ENCODE data around the gene CHIT1. TPM values are rescaled to one million over a fixed set of nuclear protein-coding genes. Genes with fewer than 3 reads are reported as not detected.

The CHIT1 gene
- total RNA-seq, 1 donor from 2014 or later, result not detected

DNA sequence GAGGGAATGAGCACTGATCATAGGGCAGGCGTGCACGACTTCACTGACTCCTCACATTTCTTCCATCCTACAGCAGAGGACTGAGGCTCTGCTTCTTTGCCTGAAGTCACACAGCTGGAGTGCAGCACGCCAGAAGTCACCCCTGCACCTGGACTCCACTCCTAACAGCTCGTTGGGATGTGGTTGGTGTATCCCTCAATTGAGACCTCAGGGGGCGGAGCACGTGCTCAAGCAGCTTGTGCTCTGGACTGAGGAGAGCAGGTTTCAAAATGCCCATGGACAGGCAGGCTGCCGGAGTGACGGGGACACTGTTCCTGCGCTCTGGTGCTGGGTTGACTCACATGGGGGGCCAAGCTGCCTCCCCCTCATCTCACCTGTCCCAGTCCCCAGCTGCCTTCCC is 13.9 kb downstream of the CHIT1 start:
- DNase-seq (ENCODE audit: low read depth), result no peak
- TF ChIP-seq, protein P1, sequence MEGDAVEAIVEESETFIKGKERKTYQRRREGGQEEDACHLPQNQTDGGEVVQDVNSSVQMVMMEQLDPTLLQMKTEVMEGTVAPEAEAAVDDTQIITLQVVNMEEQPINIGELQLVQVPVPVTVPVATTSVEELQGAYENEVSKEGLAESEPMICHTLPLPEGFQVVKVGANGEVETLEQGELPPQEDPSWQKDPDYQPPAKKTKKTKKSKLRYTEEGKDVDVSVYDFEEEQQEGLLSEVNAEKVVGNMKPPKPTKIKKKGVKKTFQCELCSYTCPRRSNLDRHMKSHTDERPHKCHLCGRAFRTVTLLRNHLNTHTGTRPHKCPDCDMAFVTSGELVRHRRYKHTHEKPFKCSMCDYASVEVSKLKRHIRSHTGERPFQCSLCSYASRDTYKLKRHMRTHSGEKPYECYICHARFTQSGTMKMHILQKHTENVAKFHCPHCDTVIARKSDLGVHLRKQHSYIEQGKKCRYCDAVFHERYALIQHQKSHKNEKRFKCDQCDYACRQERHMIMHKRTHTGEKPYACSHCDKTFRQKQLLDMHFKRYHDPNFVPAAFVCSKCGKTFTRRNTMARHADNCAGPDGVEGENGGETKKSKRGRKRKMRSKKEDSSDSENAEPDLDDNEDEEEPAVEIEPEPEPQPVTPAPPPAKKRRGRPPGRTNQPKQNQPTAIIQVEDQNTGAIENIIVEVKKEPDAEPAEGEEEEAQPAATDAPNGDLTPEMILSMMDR (conservative IDR thresholded peaks at IDR 0.05; ENCODE audit: low read depth, low read length), result no peak
- no peak overlapping the region for H3K4me3 ChIP-seq (ENCODE audit: low read depth, low read length)

DNA sequence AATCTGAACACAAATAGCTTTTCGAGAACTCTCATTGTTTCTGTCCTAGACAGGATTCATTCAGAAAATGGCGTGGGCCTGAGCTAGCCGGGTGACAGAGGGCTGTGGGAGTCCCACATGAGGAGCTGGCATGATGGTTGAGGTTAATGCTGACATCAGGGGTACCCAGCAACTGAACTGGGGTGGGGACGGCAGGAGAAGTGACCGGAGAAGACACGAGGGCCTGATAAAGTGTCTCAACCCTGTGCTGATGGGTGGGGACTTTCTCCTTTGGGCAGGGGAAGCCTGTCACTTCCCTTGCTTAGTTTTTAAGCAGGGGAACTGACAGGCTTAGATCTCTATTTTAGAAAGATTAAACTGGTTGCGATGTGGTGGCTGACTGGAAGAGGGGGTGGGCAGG is 14.6 kb downstream of the CHIT1 start:
- TF ChIP-seq, protein P1 (conservative IDR thresholded peaks at IDR 0.05; ENCODE audit: low read depth, low read length), result no peak
- no peak for DNase-seq (ENCODE audit: low read depth)
- H3K4me3 ChIP-seq (ENCODE audit: low read depth, low read length), result no peak overlapping the region

DNA sequence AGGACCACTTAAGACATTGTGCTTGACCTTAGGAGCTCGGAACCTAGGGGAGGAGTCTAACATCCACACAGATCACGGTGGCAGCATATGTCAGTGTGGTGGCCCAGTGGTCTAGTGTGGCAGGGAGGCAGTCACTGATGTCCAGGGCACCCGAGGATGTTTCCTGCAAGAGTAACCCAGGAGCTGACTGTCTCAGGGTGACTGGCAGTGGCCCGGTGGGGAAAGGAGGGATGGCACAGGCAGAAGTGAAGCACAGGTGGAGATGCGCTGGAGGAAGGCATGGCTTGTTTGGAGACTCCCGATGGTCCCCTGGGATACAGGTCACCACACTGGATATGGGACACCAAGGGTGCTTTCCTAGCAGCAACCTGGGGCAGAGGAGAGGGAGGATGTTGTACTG is 16.3 kb downstream of the CHIT1 start:
- TF ChIP-seq, protein P1 (conservative IDR thresholded peaks at IDR 0.05; ENCODE audit: low read depth, low read length), result no peak

DNA sequence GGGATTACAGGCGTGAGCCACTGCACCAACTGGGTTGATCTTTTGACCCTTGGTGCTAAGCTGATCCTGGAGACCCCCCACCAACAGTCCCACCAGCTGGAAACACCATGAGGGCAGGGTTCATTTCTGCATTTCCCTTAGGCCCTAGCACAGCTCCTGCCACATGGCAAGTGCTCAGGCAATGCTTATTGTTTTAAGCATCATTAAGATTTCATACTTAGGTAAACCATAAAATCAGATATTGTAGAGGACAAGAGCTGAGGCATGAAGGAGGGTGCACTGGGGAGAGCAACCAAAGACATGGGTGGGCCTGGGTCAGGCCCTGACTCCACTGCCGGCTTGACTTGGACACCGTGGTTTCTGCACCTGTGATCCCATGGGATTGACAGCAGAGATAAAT is 17.7 kb downstream of the CHIT1 start:
- H3K4me3 ChIP-seq (ENCODE audit: low read depth, low read length), result no peak overlapping the region
- TF ChIP-seq, protein P1 (conservative IDR thresholded peaks at IDR 0.05; ENCODE audit: low read depth, low read length), result no peak
- DNase-seq (ENCODE audit: low read depth), result no peak

More for the DNA sequence above, 16.3 kb downstream of the CHIT1 start:
- H3K4me3 ChIP-seq (ENCODE audit: low read depth, low read length), result no peak overlapping the region
- no peak for DNase-seq (ENCODE audit: low read depth)

DNA sequence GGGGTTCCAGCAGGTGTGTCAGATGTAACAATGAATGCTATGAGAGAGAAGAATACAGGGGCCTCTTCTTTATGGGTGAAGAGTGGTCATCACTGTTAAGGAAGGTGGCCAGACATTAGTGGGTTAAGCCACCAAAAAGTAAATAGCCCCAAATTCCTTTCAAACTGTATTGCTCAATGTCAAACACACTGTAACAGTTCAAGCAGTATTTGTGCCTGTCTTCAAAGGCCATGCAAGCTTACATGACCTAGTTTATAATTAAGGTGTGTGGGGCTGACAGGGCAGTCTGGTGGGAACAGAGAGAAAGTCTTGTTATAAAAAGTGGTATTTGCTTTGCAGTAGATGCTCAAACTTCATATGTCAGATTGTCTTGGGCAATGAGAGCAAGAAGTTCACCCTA is 18.5 kb downstream of the CHIT1 start:
- H3K4me3 ChIP-seq (ENCODE audit: low read depth, low read length), result no peak overlapping the region
- TF ChIP-seq, protein P1 (conservative IDR thresholded peaks at IDR 0.05; ENCODE audit: low read depth, low read length), result no peak
- no peak for DNase-seq (ENCODE audit: low read depth)

DNA sequence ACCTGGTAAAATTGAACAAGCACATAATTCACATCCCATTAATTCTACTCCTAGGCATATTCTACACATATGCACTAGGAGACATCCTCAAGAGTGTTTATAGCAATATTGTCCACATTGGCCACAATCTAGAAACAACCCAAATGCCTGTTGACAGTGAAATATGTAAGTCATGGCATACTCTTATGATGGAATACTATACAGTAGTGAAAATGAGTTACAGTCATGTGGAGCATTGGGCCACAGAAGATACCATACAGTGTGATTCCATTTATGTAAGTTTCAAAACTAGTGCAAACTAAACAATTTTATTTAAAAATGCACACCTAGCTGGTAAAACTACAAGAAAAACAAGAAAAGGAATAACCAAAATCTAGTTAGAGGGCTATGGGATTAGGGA is 19.1 kb downstream of the CHIT1 start:
- H3K4me3 ChIP-seq (ENCODE audit: low read depth, low read length), result no peak overlapping the region
- TF ChIP-seq, protein P1 (conservative IDR thresholded peaks at IDR 0.05; ENCODE audit: low read depth, low read length), result no peak
- no peak for DNase-seq (ENCODE audit: low read depth)

DNA sequence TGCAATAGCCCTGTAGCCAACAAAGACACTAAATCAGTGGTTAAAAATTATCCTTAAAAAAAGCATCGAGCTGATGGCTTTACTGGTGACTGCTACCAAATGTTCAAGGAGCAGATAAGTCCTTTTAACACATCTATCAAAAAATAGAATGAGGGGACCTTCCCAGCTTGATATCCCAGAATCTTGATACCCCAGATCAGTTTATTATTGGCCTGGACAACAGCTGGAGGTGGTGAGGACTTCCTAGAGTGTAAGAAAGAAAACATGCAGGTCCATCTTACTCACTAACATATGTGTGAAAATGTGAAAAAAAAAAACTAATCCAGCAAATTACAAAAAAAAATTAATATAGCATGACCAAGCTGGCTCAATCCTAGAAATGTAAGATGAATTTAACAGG is 21.3 kb downstream of the CHIT1 start:
- H3K4me3 ChIP-seq (ENCODE audit: low read depth, low read length), result no peak overlapping the region
- TF ChIP-seq, protein P1 (conservative IDR thresholded peaks at IDR 0.05; ENCODE audit: low read depth, low read length), result no peak
- DNase-seq (ENCODE audit: low read depth), result no peak

All from epithelial cell of proximal tubule (primary cell).